DMS53 treated with DMSO at 0.1 percent for 48 hours (cell line): ENCODE measurements around the gene RCAN1.
A peak's percentile ranks its signal among the peaks of the same experiment; 100 is the strongest.
"Not testable (repeated sequence)": the region's sequence is repeated elsewhere in the genome, so short reads cannot be mapped to it uniquely, and the experiment has no call there.

Source experiments
- DNase-seq: peaks from one replicate; lab custom pipeline; 2025; ENCODE audit not compliant: unreplicated experiment; lab: John Stamatoyannopoulos, UW

The RCAN1 gene

GRCh38 chr21:34621434-34622350, 6.8 kb upstream of the RCAN1 start:
- DNase-seq: no peak

DNA sequence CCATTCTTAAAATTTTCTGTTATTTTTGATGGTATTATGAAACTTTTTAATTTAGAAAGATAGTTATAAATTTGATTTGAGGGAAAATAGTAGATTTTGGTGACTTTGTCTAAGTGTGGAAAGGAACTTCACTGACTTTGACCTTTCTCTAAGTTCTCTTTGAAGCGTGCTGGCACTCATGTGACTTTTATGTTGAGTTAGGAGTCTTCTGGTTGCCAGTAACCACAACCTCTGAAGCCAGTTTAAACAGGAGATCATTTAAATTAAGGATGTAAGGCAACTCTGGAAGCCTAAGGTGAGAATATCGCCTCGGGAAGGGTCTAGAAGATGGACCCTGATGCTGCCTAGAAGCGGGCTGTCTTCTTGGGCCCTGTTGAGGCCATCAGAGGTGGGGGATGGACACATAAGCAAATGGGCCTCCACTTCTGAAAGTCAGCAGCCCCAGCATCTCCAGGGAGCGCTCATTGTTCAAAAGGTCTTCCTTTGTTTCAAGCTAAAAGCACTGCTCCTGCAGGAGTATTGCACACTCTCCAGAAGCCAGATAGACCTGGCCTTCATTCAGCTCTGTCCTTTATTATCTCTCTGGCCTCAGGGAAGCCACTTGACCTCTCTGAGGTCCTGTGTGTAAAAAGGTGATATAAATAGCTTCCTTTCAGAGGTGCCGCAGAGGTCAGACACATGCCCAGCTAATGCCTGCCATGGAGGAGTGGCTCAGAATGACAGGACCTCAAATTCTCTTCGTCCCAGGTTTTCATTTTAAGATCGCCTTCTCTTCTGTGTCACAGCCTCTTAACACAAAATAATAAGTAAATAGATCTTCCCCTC, 5.1 kb upstream of the RCAN1 start:
- no peak for DNase-seq

- DNase-seq: no peak
These were observed 4.0 kb upstream of the RCAN1 start for GRCh38 chr21:34618941-34619340.

DNA sequence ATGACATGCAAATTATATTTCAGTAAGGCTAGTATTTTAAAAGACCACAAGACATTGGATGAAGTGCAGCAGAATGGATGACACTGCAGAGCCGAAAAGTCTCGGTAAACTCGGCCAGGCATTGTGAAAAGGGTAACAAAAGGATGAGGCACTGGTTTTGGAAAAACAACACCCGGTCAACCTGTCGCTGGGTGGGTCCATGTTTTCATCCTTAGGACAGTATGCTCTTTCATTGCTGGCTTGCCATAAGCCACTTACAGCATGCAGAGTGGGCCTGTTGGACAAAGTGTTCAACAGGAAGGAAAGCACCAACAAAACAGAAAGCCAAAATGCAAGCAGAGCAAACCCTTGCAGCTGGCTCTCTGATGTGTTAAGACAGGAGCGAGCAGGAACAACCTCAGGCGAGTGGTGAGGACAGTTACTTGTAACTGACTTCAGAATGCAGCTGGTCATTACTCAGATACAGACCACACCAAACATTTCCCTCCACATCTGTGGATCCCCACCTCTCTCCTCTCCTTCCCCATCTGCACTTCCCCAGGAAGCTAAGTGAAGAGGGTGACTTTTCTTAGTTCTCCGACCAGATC, 2.9 kb upstream of the RCAN1 start:
- no peak for DNase-seq

DNA sequence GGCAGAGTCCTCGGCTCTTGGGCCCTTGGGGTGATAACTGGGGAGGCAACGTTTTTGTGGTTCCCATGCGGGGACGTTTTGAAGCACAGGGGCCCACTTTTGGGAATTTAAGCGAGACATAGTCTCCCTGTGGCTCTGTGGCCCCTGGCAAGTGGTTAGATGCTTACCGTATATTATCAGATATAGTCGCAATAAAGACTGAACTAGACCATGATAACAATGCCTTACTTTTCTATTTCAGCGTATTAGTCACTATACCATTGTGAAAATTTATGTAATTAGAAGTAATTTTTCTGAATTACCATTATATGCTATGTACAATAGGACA, 538 bp upstream of the RCAN1 start:
- DNase-seq: no peak

- DNase-seq: no peak
These were observed 960 bp downstream of the RCAN1 start for GRCh38 chr21:34613679-34614627.

GRCh38 chr21:34612557-34612956, 2.4 kb downstream of the RCAN1 start:
- DNase-seq: no peak

GRCh38 chr21:34612056-34612455, 2.9 kb downstream of the RCAN1 start:
- no peak for DNase-seq

DNA sequence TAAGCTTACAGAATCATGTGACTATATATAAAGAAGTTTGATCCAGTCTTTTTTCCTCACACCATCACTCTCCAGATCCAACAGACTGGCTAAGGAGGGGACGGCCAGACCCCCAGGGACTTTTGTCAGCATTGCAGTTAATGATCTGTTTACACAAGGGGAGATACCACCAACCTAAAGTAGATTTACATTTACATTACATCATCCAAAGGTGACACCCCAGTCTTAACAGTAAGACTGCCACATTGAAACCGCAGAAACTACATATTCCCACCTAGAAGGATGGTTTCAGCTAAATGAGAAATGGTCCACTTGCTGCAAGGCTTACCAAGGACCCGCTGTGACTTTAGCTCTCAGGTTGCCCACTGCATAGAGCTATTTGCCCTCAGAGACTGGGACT, 3.4 kb downstream of the RCAN1 start:
- no peak for DNase-seq

DNA sequence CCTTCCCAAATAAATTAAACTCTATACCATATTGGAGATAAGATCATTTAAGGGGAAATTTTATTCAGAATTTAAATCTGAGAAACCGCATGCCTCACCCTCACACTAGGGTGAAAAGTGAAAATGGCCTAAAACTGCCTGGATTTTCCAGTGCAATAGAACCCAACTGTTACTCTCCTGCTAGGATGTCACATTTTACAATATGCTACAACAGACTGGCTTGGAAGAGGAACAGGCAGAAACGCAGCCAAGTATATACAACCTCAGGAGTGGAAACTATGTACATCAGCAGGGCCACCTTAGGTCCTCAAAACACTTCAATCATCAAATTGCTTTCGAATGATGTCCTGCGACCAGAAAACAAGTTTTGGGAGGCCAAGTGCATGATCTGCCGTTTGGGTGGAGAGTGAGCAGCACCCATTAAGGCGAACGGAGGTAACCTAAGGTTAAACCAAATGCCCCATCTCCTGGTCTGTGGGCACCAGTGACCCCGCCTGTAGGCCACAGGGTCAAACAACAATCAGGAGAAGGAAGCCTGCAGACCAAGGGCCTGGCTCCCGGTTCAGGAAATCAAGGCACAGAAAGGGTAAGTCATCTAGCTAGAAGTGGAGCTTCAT, 4.9 kb downstream of the RCAN1 start:
- no peak for DNase-seq

DNA sequence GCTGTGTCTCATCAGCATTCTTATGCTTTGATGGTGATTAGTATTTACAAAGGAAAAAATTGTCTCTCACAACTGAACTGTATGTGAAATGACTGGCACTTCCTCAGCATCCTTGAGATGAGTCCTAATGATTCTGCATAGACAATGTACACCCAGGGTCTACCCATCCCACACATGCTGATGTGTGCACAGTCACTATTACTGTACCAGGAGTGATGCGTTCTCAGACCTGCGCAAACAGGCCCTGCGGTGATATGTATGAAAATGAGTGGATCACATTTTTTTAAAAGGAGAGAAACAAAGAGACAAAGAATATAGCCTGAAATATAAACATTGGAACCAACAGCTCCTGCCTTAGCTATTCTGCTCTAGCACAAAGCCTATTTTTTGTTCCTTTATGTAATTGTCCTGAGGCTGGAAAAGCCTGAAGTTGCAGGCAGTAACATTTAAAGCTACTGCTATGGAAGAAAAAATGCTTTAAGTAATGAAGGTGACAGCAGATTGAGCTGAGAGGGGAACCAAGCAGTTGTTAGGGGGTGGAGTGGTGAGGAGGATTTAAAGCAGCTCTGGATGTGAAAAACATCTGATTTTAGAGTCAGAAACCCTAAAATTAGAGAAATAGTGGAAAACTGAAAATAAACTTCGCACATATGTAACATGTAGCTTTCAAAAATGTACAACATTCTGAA, 5.5 kb downstream of the RCAN1 start:
- no peak for DNase-seq

DNA sequence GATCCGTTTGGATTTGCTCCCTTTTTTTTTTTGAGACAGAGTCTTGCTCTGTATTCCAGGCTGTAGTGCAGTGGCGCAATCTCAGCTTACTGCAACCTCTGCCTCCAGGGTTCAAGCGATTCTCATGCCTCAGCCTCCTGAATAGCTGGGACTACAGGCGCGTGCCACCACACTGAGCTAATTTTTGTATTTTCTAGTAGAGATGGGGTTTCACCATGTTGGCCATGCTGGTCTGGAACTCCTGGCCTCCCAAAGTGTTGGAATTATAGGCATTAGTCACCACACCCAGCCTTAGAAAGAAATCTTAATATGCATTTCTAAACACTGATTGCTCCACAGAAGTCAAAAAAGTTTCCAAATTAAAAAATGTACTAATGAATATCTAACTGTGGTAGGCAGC, 7.5 kb downstream of the RCAN1 start:
- not testable (repeated sequence) for DNase-seq

- DNase-seq: no peak
These were observed 8.3 kb downstream of the RCAN1 start for GRCh38 chr21:34606621-34607020.

- no peak for DNase-seq
These were observed 8.9 kb downstream of the RCAN1 start for GRCh38 chr21:34606051-34606450.

DNA sequence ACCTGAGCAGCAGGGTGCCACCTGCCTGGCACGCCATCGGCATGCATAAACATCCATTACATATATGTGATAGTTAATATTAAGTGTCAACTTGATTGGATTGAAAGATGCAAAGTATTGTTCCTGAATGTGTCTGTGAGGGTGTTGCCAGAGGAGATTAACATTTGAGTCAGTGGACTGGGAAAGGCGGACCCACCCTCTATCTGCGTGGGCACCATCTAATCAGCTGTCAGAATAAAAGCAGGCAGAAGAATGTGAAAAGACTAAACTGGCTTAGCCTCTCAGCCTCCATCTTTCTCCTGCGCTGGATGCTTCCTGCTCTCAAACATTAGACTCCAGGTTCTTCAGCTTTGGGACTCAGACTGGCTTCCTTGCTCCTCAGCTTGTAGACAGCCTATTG, 10.0 kb downstream of the RCAN1 start:
- not testable (repeated sequence) for DNase-seq

DNA sequence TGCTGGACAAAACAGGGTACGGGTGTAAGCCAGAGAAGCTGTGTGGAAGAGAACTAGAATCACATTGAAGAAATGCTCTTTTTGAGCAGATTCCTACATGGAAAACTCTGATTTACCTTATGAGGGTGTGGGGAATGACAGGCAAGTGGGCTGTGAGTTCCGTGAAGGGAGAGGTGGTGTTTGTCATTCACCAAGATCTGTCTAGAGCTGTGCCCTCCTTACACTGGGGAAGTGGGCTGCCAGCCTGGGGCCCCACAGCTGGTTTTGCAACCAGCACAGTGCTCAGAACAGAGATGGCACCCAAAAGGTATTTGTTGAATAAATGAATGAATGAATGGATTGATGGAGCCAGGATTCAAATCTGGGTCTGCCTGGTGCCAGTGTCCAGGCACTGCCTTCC, 10.4 kb downstream of the RCAN1 start:
- no peak for DNase-seq

- DNase-seq: no peak
These were observed 11.2 kb downstream of the RCAN1 start for GRCh38 chr21:34603710-34604057.

- DNase-seq: peak; percentile 72
These were observed 11.8 kb downstream of the RCAN1 start for GRCh38 chr21:34603002-34603709.

DNA sequence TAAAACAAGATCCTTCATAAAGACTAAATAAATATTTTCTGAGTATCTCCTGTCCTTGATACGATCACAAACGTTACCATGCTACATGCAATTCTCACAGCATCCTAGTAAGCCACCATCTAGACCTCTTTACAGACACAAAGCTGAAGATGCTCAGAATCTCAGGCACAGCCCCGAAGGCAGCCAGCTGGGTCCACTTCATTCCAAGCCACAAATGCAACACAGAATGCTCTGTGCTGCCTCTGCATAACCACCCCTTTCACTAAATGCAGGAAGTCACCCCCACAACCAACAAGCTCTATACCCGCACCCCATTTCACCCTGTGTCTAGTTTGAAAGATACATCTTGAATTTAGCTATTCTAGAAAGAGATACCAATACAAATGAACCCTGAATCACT, 12.9 kb downstream of the RCAN1 start:
- no peak for DNase-seq
